KMS-11 (cell line): ENCODE measurements around the gene BBS1.

Source experiments
- H2AFZ ChIP-seq: fragments of 200-600 bp; sonication (generic); 2 replicates; pipeline ENCODE4 v1.6.1; 2016; ENCODE audit warnings: antibody characterized with exemption, mixed run types, low read depth
- H3K27ac ChIP-seq: fragments of 200-600 bp; sonication (generic); 2 replicates; pipeline ENCODE4 v1.6.1; 2016; ENCODE audit warnings: mild to moderate bottlenecking, mixed run types
- H3K27me3 ChIP-seq: fragments of 200-600 bp; sonication (generic); 2 replicates; pipeline ENCODE4 v1.6.1; 2017; ENCODE audit warnings: mild to moderate bottlenecking, low read depth, mixed run types, moderate library complexity; ENCODE audit not compliant: insufficient read depth
- H3K36me3 ChIP-seq: fragments of 200-600 bp; sonication (generic); 2 replicates; pipeline ENCODE4 v1.6.1; 2017; ENCODE audit warnings: mild to moderate bottlenecking, mixed run types; ENCODE audit not compliant: insufficient read depth
- H3K4me1 ChIP-seq: fragments of 200-600 bp; sonication (generic); 2 replicates; pipeline ENCODE4 v1.6.1; 2016; ENCODE audit warnings: mild to moderate bottlenecking, low read depth, mixed run types; ENCODE audit not compliant: poor library complexity, severe bottlenecking
- H3K4me2 ChIP-seq: fragments of 200-600 bp; sonication (generic); 2 replicates; pipeline ENCODE4 v1.7.0; 2016; ENCODE audit warnings: mild to moderate bottlenecking, mixed run types
- H3K4me3 ChIP-seq: fragments of 200-600 bp; sonication (generic); IDR thresholded peaks from 2 replicates; pipeline ENCODE4 v1.6.1; 2017; ENCODE audit warnings: low read depth, low read length, mixed read lengths; ENCODE audit not compliant: insufficient read depth
- H3K79me2 ChIP-seq: fragments of 200-600 bp; sonication (generic); 2 replicates; pipeline ENCODE4 v1.6.1; 2016; ENCODE audit warnings: low read depth, mixed run types; ENCODE audit not compliant: insufficient read depth
- H3K9ac ChIP-seq: fragments of 200-600 bp; sonication (generic); 2 replicates; pipeline ENCODE4 v1.6.1; 2016; ENCODE audit warnings: mild to moderate bottlenecking, mixed run types
- H4K20me1 ChIP-seq: fragments of 200-600 bp; sonication (generic); 2 replicates; pipeline ENCODE4 v1.6.1; 2016; ENCODE audit warnings: mild to moderate bottlenecking, mixed run types; ENCODE audit not compliant: insufficient read depth
- CTCF ChIP-seq: fragments of 200-600 bp; sonication (generic); conservative IDR thresholded peaks from 2 replicates; pipeline ENCODE4 v1.6.1; 2017; ENCODE audit warnings: low read depth, mild to moderate bottlenecking, antibody characterized with exemption, low read length, moderate library complexity, mixed read lengths

Gene BBS1

GRCh38 chr11:66523611-66524010 is 13.2 kb downstream of the BBS1 start:
- Histone ChIP-seq H3K36me3 (no peaks in the 10 kb centered on the region), H2AFZ (no peak overlapping the region), H3K4me1 (no peaks in the 10 kb centered on the region), H4K20me1 (no peaks in the 10 kb centered on the region), H3K9ac (no peak overlapping the region), H3K4me3 (no peak overlapping the region), H3K79me2 (no peaks in the 10 kb centered on the region), H3K4me2 (no peak overlapping the region), H3K27ac (no peak overlapping the region), H3K27me3 (no peaks in the 10 kb centered on the region)
- TF ChIP-seq CTCF = no peak

- no peaks in the 10 kb centered on the region for H3K79me2 ChIP-seq
- H4K20me1 ChIP-seq = no peaks in the 10 kb centered on the region
- no peak overlapping the region for H3K4me2 ChIP-seq
- no peaks in the 10 kb centered on the region for H3K36me3 ChIP-seq
- no peak overlapping the region for H3K9ac ChIP-seq
- H3K4me3 ChIP-seq = no peak overlapping the region
- H3K27ac ChIP-seq = no peak overlapping the region
- no peak overlapping the region for H2AFZ ChIP-seq
- H3K27me3 ChIP-seq = no peaks in the 10 kb centered on the region
- no peaks in the 10 kb centered on the region for H3K4me1 ChIP-seq
- TF ChIP-seq CTCF = no peak
Measured at GRCh38 chr11:66524304-66525040, 14.0 kb downstream of the BBS1 start.

- Histone ChIP-seq H2AFZ (no peak overlapping the region), H3K4me3 (no peak overlapping the region), H3K27ac (no peak overlapping the region), H3K9ac (no peak overlapping the region), H3K27me3 (no peaks in the 10 kb centered on the region), H3K79me2 (no peaks in the 10 kb centered on the region), H3K4me1 (no peaks in the 10 kb centered on the region), H3K36me3 (no peaks in the 10 kb centered on the region), H4K20me1 (no peaks in the 10 kb centered on the region), H3K4me2 (no peak overlapping the region)
- no peak for TF ChIP-seq CTCF
Measured at GRCh38 chr11:66529069-66529468, 18.6 kb downstream of the BBS1 start.

- H3K4me2 ChIP-seq = no peak overlapping the region
- no peaks in the 10 kb centered on the region for H3K79me2 ChIP-seq
- no peaks in the 10 kb centered on the region for H3K4me1 ChIP-seq
- TF ChIP-seq CTCF = no peak
- H3K36me3 ChIP-seq = no peaks in the 10 kb centered on the region
- H4K20me1 ChIP-seq = no peaks in the 10 kb centered on the region
- no peak overlapping the region for H3K4me3 ChIP-seq
- H2AFZ ChIP-seq = no peak overlapping the region
- no peak overlapping the region for H3K9ac ChIP-seq
- no peak overlapping the region for H3K27ac ChIP-seq
- H3K27me3 ChIP-seq = no peaks in the 10 kb centered on the region
Measured at GRCh38 chr11:66529655-66530054, 19.2 kb downstream of the BBS1 start.
